GM21717 (cell line): Measurements from ENCODE around the gene WDR41.
"Not testable (repeated sequence)": the region's sequence is repeated elsewhere in the genome, so short reads cannot be mapped to it uniquely, and the experiment has no call there.

Experiments
- ATAC-seq: cut with Tn5 transposase; IDR thresholded peaks from one replicate; pipeline ENCODE4 v1.9.1; 2021; ENCODE audit warnings: mild to moderate bottlenecking, moderate library complexity; ENCODE audit not compliant: unreplicated experiment

Gene WDR41

GRCh38 chr5:77413049-77413448 lies 79.1 kb downstream of the WDR41 start:
- ATAC-seq: no peak

GRCh38 chr5:77409870-77410621 lies 82.1 kb downstream of the WDR41 start:
- ATAC-seq: no peak

GRCh38 chr5:77407152-77407551 lies 85.0 kb downstream of the WDR41 start:
- ATAC-seq: no peak

- no peak for ATAC-seq
These were observed 89.3 kb downstream of the WDR41 start for GRCh38 chr5:77402796-77403195.

GRCh38 chr5:77400645-77401044 lies 91.5 kb downstream of the WDR41 start:
- ATAC-seq: no peak

GRCh38 chr5:77398896-77399295 lies 93.2 kb downstream of the WDR41 start:
- no peak for ATAC-seq

- ATAC-seq: no peak
These were observed 93.7 kb downstream of the WDR41 start for GRCh38 chr5:77398458-77398857.

GRCh38 chr5:77397686-77398292 lies 94.3 kb downstream of the WDR41 start:
- ATAC-seq: no peak

GRCh38 chr5:77396017-77396416 lies 96.1 kb downstream of the WDR41 start:
- no peak for ATAC-seq

GRCh38 chr5:77394064-77394715 lies 97.9 kb downstream of the WDR41 start:
- no peak for ATAC-seq

GRCh38 chr5:77391240-77391765 lies 100.8 kb downstream of the WDR41 start:
- no peak for ATAC-seq

- no peak for ATAC-seq
These were observed 101.3 kb downstream of the WDR41 start for GRCh38 chr5:77390795-77391194.

- no peak for ATAC-seq
These were observed 101.9 kb downstream of the WDR41 start for GRCh38 chr5:77390221-77390620.

GRCh38 chr5:77389746-77390145 lies 102.4 kb downstream of the WDR41 start:
- ATAC-seq: no peak

GRCh38 chr5:77386340-77386739 lies 105.8 kb downstream of the WDR41 start:
- ATAC-seq: not testable (repeated sequence)

GRCh38 chr5:77383336-77383735 lies 108.8 kb downstream of the WDR41 start:
- ATAC-seq: not testable (repeated sequence)
